ENCODE data around the gene PSKH1. TPM values are rescaled to one million over a fixed set of nuclear protein-coding genes. Genes with fewer than 3 reads are reported as not detected.

PSKH1 gene
- total and polyA plus RNA-seq, 2 donors from 2014 or later = 23.6 to 33.2 TPM

DNA sequence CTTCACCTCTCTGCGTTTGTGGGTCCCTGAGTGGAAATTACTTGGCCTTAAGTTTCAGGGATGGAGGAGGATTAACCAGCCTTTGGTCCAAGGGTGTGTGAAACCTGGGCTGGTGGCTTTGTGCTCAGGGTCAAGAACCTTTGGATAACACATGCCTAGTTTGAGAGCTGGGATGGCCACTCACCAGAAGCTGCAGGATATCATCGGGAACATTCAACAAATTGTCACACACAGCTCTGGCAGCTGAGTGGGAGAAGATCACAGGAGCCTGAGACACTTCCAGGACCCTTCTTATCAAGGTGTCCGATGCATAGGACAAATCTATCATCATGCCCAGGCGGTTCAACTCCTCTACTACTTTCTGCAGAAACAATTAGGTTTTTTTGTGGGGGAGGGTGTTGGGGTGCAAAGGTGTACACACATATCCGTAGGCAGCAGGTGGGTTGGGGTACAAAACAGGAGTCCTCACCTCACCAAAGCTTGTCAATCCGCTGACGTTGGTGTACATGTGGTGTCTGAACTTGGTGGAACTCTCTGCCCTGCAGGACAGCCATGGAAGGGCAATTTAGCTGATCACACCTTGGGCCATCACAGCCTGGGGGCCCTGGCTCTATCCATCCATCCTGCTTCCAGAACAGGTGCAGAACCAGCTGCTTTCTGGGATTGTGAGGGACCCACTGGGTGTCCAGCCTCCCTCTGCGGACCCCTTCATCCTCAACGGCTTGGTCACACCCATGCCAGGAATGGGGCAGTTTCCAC lies 84.6 kb downstream of the PSKH1 start:
- Histone ChIP-seq H3K4me1 (ENCODE audit: control insufficient read depth in 2 of 3, insufficient read depth in 2 of 3, low read depth in 1 of 3, low read length in 3 of 3) (no peaks in the 10 kb centered on the region), H3K9ac (ENCODE audit: low read length in 3 of 3) (no peak overlapping the region), H3K27me3 (ENCODE audit: control insufficient read depth, insufficient read depth, low read length) (no peaks in the 10 kb centered on the region), H3K9me3 (ENCODE audit: control insufficient read depth in 2 of 3, insufficient read depth in 1 of 3, low read length in 3 of 3) (no peaks in the 10 kb centered on the region), H3K36me3 (ENCODE audit: control insufficient read depth in 2 of 3, insufficient read depth in 3 of 3, low read length in 3 of 3) (no peaks in the 10 kb centered on the region), H3K4me3 (ENCODE audit: low read length in 3 of 3) (no peak overlapping the region), H3K27ac (ENCODE audit: low read depth in 2 of 2, low read length in 2 of 2) (no peak overlapping the region)
- no peak for FAIRE-seq
- no peak for DNase-seq
- intact Hi-C loops (cut with DNase I) = no loop called here
- no peak for TF ChIP-seq CTCF (IDR thresholded peaks at IDR 0.05; ENCODE audit: borderline replicate concordance, extremely low read depth, insufficient read depth)

Other genes with a start within 250 kb of the PSKH1 start
- 7.1 TPM for gene CARMIL2, start 248.1 kb upstream of the PSKH1 start, total RNA-seq
- gene CARMIL2, start 248.1 kb upstream of the PSKH1 start, polyA plus RNA-seq (ENCODE audit: insufficient read depth, low read depth, low replicate concordance) = 0.30 TPM
- gene ACD, start 233.0 kb upstream of the PSKH1 start, total RNA-seq = 15.2 TPM
- 20.0 TPM for gene ACD, start 233.0 kb upstream of the PSKH1 start, polyA plus RNA-seq (ENCODE audit: insufficient read depth, low read depth, low replicate concordance)
- gene PARD6A, start 232.3 kb upstream of the PSKH1 start, total RNA-seq = 6.1 TPM
- gene PARD6A, start 232.3 kb upstream of the PSKH1 start, polyA plus RNA-seq (ENCODE audit: insufficient read depth, low read depth, low replicate concordance) = 17.1 TPM
- 30.2 TPM for gene ENKD1, start 226.5 kb upstream of the PSKH1 start, total RNA-seq
- 38.3 TPM for gene ENKD1, start 226.5 kb upstream of the PSKH1 start, polyA plus RNA-seq (ENCODE audit: insufficient read depth, low read depth, low replicate concordance)
- gene C16orf86, start 226.4 kb upstream of the PSKH1 start, total RNA-seq = 6.6 TPM
- 11.2 TPM for gene C16orf86, start 226.4 kb upstream of the PSKH1 start, polyA plus RNA-seq (ENCODE audit: insufficient read depth, low read depth, low replicate concordance)
- gene GFOD2, start 173.9 kb upstream of the PSKH1 start, total RNA-seq = 24.5 TPM
- 14.5 TPM for gene GFOD2, start 173.9 kb upstream of the PSKH1 start, polyA plus RNA-seq (ENCODE audit: insufficient read depth, low read depth, low replicate concordance)
- gene RANBP10, start 86.7 kb upstream of the PSKH1 start, total RNA-seq = 22.3 TPM
- gene RANBP10, start 86.7 kb upstream of the PSKH1 start, polyA plus RNA-seq (ENCODE audit: insufficient read depth, low read depth, low replicate concordance) = 7.0 TPM
- 3.9 TPM for gene TSNAXIP1, start 86.4 kb upstream of the PSKH1 start, total RNA-seq
- 2.8 TPM for gene TSNAXIP1, start 86.4 kb upstream of the PSKH1 start, polyA plus RNA-seq (ENCODE audit: insufficient read depth, low read depth, low replicate concordance)
- gene THAP11, start 50.9 kb upstream of the PSKH1 start, total RNA-seq = 27.0 TPM
- 21.4 TPM for gene THAP11, start 50.9 kb upstream of the PSKH1 start, polyA plus RNA-seq (ENCODE audit: insufficient read depth, low read depth, low replicate concordance)
- 76.4 TPM for gene NUTF2, start 46.3 kb upstream of the PSKH1 start, total RNA-seq
- 107 TPM for gene NUTF2, start 46.3 kb upstream of the PSKH1 start, polyA plus RNA-seq (ENCODE audit: insufficient read depth, low read depth, low replicate concordance)
- 42.5 TPM for gene CENPT, start 45.6 kb upstream of the PSKH1 start, total RNA-seq
- gene CENPT, start 45.6 kb upstream of the PSKH1 start, polyA plus RNA-seq (ENCODE audit: insufficient read depth, low read depth, low replicate concordance) = 25.3 TPM
- gene EDC4, start 20.2 kb upstream of the PSKH1 start, total RNA-seq = 56.5 TPM
- 44.7 TPM for gene EDC4, start 20.2 kb upstream of the PSKH1 start, polyA plus RNA-seq (ENCODE audit: insufficient read depth, low read depth, low replicate concordance)
- gene NRN1L, start 8.4 kb upstream of the PSKH1 start, total RNA-seq = 1.1 TPM
- gene NRN1L, start 8.4 kb upstream of the PSKH1 start, polyA plus RNA-seq (ENCODE audit: insufficient read depth, low read depth, low replicate concordance) = 1.2 TPM
- 0.69 TPM for gene CTRL, start 38.6 kb downstream of the PSKH1 start, total RNA-seq
- not detected for gene CTRL, start 38.6 kb downstream of the PSKH1 start, polyA plus RNA-seq (ENCODE audit: insufficient read depth, low read depth, low replicate concordance)
- gene PSMB10, start 43.6 kb downstream of the PSKH1 start, total RNA-seq = 78.6 TPM
- gene PSMB10, start 43.6 kb downstream of the PSKH1 start, polyA plus RNA-seq (ENCODE audit: insufficient read depth, low read depth, low replicate concordance) = 76.4 TPM
- 27.4 TPM for gene LCAT, start 50.9 kb downstream of the PSKH1 start, total RNA-seq
- 10.2 TPM for gene LCAT, start 50.9 kb downstream of the PSKH1 start, polyA plus RNA-seq (ENCODE audit: insufficient read depth, low read depth, low replicate concordance)
- gene SLC12A4, start 75.4 kb downstream of the PSKH1 start, total RNA-seq = 66.2 TPM
- 16.7 TPM for gene SLC12A4, start 75.4 kb downstream of the PSKH1 start, polyA plus RNA-seq (ENCODE audit: insufficient read depth, low read depth, low replicate concordance)
- 0.19 TPM for gene DPEP3, start 87.2 kb downstream of the PSKH1 start, total RNA-seq
- not detected for gene DPEP3, start 87.2 kb downstream of the PSKH1 start, polyA plus RNA-seq (ENCODE audit: insufficient read depth, low read depth, low replicate concordance)
- gene DPEP2, start 106.2 kb downstream of the PSKH1 start, total RNA-seq = 3.1 TPM
- gene DPEP2, start 106.2 kb downstream of the PSKH1 start, polyA plus RNA-seq (ENCODE audit: insufficient read depth, low read depth, low replicate concordance) = 0.99 TPM
- gene DPEP2NB, start 122.7 kb downstream of the PSKH1 start, total RNA-seq = not detected
- gene DPEP2NB, start 122.7 kb downstream of the PSKH1 start, polyA plus RNA-seq (ENCODE audit: insufficient read depth, low read depth, low replicate concordance) = not detected
- 10.6 TPM for gene DDX28, start 130.0 kb downstream of the PSKH1 start, total RNA-seq
- gene DDX28, start 130.0 kb downstream of the PSKH1 start, polyA plus RNA-seq (ENCODE audit: insufficient read depth, low read depth, low replicate concordance) = 13.1 TPM
- 12.5 TPM for gene DUS2, start 130.0 kb downstream of the PSKH1 start, total RNA-seq
- 12.1 TPM for gene DUS2, start 130.0 kb downstream of the PSKH1 start, polyA plus RNA-seq (ENCODE audit: insufficient read depth, low read depth, low replicate concordance)
- gene NFATC3, start 192.1 kb downstream of the PSKH1 start, total RNA-seq = 37.7 TPM
- 15.0 TPM for gene NFATC3, start 192.1 kb downstream of the PSKH1 start, polyA plus RNA-seq (ENCODE audit: insufficient read depth, low read depth, low replicate concordance)